AG09319 (cell line): ENCODE results near the gene KCNG2.

Source experiments
- DNase-seq: peaks from one replicate; pipeline ENCODE4 v3.0.0-alpha.2; 2010; ENCODE audit warnings: low read depth; ENCODE audit errors: extremely low read depth
- CTCF ChIP-seq: IDR thresholded peaks from 2 replicates; pipeline ENCODE4 v1.5.1; 2011; ENCODE audit warnings: low read depth, mild to moderate bottlenecking, inconsistent platforms, low read length, moderate library complexity

KCNG2 gene

DNA sequence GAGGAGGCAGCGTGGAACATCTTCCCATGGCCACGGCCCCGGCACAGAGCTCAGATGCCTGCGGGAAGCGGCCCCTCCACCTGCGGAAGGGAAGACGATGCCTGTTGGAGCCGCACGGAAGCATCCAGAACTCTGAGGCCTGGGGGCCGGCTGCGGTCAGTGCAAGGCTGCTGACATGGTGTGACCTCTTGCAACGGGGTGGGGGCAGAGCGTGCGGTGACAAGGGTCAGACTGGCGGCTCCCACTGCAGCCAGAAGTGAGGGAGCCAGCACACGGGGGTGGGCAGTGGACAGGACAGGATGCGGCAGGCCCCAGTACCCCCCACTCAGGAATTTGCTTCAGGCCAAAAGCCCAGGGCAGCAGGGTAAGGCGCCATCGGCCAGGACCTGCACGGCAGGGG, 104.9 kb downstream of the KCNG2 start:
- no peak for TF ChIP-seq CTCF
- DNase-seq: no peak

DNA sequence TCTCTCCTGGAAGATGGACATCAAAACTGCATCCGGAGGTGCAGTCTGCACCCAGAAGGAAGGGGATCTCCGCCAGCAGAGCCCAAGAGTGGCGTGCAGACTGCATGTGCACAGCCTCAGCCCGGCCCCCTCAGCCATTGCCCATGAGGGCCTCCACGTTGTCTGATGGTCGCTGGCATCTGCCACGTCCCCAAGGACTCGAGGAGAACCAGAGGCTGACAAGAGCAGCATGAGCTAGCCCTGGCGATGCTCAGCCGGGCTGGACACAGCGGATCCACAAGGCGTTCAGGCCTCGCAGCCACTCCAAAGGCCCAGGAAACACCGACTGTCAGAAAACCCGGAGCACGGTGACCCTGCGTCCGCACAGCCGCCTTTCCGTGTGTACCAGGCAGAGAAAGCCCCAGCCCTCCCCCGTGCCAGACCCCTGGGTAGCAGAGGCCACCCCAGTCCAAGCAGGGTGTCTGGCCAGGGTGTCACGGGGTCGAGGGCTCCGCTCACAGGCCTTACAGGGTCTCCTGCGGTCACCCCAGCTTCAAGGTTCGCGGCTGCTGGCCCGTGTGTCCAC, 105.4 kb downstream of the KCNG2 start:
- TF ChIP-seq CTCF: no peak
- no peak for DNase-seq

- TF ChIP-seq CTCF: no peak
Observed at GRCh38 chr18:79903787-79904356, 106.1 kb downstream of the KCNG2 start.

GRCh38 chr18:79904357-79905147, 106.8 kb downstream of the KCNG2 start:
- no peak for TF ChIP-seq CTCF

More at GRCh38 chr18:79903787-79904356, 106.1 kb downstream of the KCNG2 start:
- DNase-seq: no peak

DNA sequence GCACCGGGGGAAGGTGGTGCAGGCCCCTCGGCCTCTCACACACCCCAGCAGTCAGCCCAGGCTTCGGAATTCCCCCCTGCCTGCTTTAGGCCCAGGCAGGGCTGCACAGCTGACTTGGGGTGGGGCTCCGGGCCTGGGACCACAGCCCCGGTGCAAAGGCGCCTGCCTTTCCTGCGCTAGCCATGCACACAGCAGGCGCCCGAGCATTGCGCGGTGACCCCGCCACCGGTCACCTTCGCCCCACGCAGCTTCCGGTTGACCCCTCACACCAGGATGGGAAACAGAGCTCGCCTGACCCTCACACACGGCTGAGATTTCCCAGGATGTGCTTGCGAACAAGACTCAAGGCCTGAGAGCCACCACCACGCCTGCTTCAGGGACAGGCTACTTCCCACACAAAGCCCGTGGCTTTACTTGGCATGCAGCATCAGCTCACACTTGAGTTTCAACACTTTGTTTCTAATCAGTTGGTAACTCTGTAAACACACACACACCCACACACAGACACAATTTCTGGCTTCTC, 107.7 kb downstream of the KCNG2 start:
- no peak for TF ChIP-seq CTCF
- no peak for DNase-seq

More at GRCh38 chr18:79904357-79905147, 106.8 kb downstream of the KCNG2 start:
- no peak for DNase-seq

- no peak for DNase-seq
- no peak for TF ChIP-seq CTCF
Observed at GRCh38 chr18:79905993-79906392, 108.3 kb downstream of the KCNG2 start.

DNA sequence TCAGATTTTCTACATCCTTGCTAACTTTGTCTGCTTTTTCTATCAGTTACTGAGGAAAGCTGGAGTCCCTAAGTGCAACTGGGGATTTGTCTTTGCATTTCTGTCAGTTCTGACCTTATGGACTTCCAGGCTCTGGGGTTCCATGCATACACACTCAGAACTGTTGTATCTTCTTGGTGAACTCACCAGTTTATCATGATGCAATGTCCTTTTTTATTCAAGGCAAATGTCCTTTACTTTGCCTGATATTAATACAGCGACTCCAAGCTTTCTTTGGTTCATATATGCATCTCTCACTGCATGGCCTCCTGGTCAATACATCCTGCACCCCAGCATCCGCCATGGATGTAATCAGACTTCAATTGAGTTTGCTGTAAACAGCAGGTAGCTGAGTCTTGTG, 109.0 kb downstream of the KCNG2 start:
- no peak for DNase-seq
- TF ChIP-seq CTCF: no peak
